Cardiac muscle cell (in vitro differentiated cells and primary cell): ENCODE data around the gene EFL1. TPM values are rescaled to one million over a fixed set of nuclear protein-coding genes. Genes with fewer than 3 reads are reported as not detected.

Experiments used
- DNase-seq, 2 donors: peaks; one replicate each; pipeline versions ENCODE4 v3.0.0 to v3.0.0-alpha.2; 2010 to 2017; ENCODE audit warnings: low read depth in 1 of 2, low spot score in 1 of 2
- H3K27ac ChIP-seq: fragments of 200-600 bp; sonication (generic); 2 replicates; pipeline ENCODE4 v1.5.1; 2016
- H3K27me3 ChIP-seq: fragments of 200-600 bp; sonication (generic); 2 replicates; pipeline ENCODE4 v1.6.0; 2016; ENCODE audit warnings: control low read depth
- H3K36me3 ChIP-seq: fragments of 200-600 bp; sonication (generic); 2 replicates; pipeline ENCODE4 v1.5.1; 2016; ENCODE audit warnings: control low read depth
- H3K4me1 ChIP-seq: fragments of 200-600 bp; sonication (generic); 2 replicates; pipeline ENCODE4 v1.8.1; 2017; ENCODE audit warnings: low read depth, mild to moderate bottlenecking, mixed run types
- H3K4me3 ChIP-seq: fragments of 200-600 bp; sonication (generic); 2 replicates; pipeline ENCODE4 v1.5.1; 2016; ENCODE audit warnings: mild to moderate bottlenecking
- H3K9me3 ChIP-seq: fragments of 200-600 bp; sonication (generic); 2 replicates; pipeline ENCODE4 v1.5.1; 2017; ENCODE audit warnings: low read depth, mild to moderate bottlenecking, control low read depth
- polyA plus RNA-seq: library from polyadenylated mRNA; unstranded; fragments of >200 nt; fragmentation: Nextera tagmentation; extraction: Ambion mirVana; gene quantifications from 2 replicates; pipeline ENCODE4 v1.2.1, GENCODE V29; 2016
- total RNA-seq: library from RNA; depleted of rRNA; stranded (reverse); fragments of >200 nt; gene quantifications from 2 replicates; pipeline ENCODE4 v1.2.3, GENCODE V29; 2016
- TF ChIP-seq, protein P1 (sequence below): IDR thresholded peaks from 2 replicates; pipeline ENCODE4 v1.5.1; 2012; ENCODE audit warnings: low read depth, mild to moderate bottlenecking, low read length

The EFL1 gene
- total and polyA plus RNA-seq, 2 experiments from 2014 or later, result 46.7 to 54.8 TPM

- Histone ChIP-seq H3K4me3 (no peak overlapping the region), H3K36me3 (no peaks in the 10 kb centered on the region), H3K27ac (no peak overlapping the region), H3K4me1 (peaks cover 10% of the 10 kb centered on the region), H3K27me3 (no peaks in the 10 kb centered on the region), H3K9me3 (no peaks in the 10 kb centered on the region)
- TF ChIP-seq, protein P1, sequence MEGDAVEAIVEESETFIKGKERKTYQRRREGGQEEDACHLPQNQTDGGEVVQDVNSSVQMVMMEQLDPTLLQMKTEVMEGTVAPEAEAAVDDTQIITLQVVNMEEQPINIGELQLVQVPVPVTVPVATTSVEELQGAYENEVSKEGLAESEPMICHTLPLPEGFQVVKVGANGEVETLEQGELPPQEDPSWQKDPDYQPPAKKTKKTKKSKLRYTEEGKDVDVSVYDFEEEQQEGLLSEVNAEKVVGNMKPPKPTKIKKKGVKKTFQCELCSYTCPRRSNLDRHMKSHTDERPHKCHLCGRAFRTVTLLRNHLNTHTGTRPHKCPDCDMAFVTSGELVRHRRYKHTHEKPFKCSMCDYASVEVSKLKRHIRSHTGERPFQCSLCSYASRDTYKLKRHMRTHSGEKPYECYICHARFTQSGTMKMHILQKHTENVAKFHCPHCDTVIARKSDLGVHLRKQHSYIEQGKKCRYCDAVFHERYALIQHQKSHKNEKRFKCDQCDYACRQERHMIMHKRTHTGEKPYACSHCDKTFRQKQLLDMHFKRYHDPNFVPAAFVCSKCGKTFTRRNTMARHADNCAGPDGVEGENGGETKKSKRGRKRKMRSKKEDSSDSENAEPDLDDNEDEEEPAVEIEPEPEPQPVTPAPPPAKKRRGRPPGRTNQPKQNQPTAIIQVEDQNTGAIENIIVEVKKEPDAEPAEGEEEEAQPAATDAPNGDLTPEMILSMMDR, result no peak
- no peak for DNase-seq
Observed at GRCh38 chr15:82181371-82181770, 81.2 kb downstream of the EFL1 start.

- TF ChIP-seq, protein P1, result no peak
- H3K27me3 ChIP-seq, result no peaks in the 10 kb centered on the region
- H3K4me3 ChIP-seq, result no peak overlapping the region
- peak in 1 of 2 donors; percentile 60 for DNase-seq
- H3K27ac ChIP-seq, result no peak overlapping the region
- H3K4me1 ChIP-seq, result no peaks in the 10 kb centered on the region
- H3K36me3 ChIP-seq, result no peaks in the 10 kb centered on the region
- H3K9me3 ChIP-seq, result no peaks in the 10 kb centered on the region
Observed at GRCh38 chr15:82178061-82178460, 84.5 kb downstream of the EFL1 start.

- Histone ChIP-seq H3K36me3 (no peaks in the 10 kb centered on the region), H3K27me3 (no peaks in the 10 kb centered on the region)
Observed at GRCh38 chr15:82177291-82178010, 85.1 kb downstream of the EFL1 start.

DNA sequence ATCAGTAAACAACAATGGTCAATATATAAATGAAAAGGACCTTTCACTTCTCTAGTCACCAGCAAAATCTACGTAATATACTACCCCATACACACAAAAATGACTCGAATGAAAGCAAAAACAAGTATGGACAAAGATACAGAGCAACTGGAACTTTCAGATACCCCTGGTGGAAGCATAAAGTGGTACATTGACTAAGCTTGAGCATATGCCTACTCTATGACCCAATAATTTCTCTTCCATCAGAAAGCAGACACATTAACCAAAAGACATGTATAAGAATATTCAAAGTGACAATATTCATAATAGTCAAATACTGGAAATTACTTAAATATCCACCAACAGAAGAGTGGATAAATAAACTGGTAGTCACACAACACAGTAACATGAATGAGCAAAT lies 86.0 kb downstream of the EFL1 start:
- Histone ChIP-seq H3K36me3 (no peaks in the 10 kb centered on the region), H3K27ac (no peak overlapping the region), H3K4me1 (peaks cover 2% of the 10 kb centered on the region), H3K9me3 (no peaks in the 10 kb centered on the region), H3K27me3 (no peaks in the 10 kb centered on the region), H3K4me3 (no peak overlapping the region)
- DNase-seq, result no peak
- TF ChIP-seq, protein P1, result no peak

More at GRCh38 chr15:82177291-82178010, 85.1 kb downstream of the EFL1 start:
- peak in 1 of 2 donors; percentile 66 for DNase-seq
- Histone ChIP-seq H3K27ac (no peak overlapping the region), H3K4me3 (no peak overlapping the region), H3K4me1 (no peaks in the 10 kb centered on the region), H3K9me3 (no peaks in the 10 kb centered on the region)
- TF ChIP-seq, protein P1, result no peak

DNA sequence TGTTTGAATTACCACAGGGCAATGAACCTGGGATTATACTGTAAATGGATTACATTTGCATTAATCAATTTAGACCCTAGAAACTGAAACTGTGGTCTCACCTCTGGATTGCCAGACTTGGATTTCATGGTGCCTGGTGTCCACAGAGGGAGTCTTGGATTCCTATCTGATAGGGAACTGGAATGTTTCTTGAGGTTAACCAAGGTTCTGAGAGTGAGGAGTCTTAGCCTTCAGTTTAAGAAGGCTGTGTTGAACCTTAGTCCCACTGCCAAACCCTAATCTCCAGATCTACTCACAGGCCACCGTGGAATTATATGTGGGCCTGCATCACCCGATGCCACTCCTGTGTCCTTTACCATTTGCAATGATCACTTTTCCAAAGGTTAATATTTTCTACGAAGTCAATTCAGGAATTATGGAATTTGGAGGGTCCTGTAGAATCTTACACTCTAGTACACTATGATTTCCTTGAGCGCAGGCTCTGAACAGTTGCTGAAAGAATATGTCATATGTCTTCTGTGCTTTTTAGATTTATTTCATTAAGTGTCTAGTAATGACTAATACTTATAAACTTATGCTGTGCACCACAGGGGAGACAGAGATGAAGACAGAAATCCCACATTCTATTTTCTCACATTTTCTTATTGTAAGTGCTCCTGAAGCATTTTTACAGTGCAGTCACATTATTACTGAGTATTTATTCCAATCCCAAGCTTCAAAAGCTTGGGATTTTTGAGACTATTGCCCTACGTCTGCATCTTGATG lies 87.9 kb downstream of the EFL1 start:
- H3K27ac ChIP-seq, result no peak overlapping the region
- TF ChIP-seq, protein P1, result no peak

More for the DNA sequence above, 87.9 kb downstream of the EFL1 start:
- Histone ChIP-seq H3K4me3 (no peak overlapping the region), H3K4me1 (peaks cover 9% of the 10 kb centered on the region), H3K9me3 (no peaks in the 10 kb centered on the region), H3K36me3 (no peaks in the 10 kb centered on the region), H3K27me3 (no peaks in the 10 kb centered on the region)
- peak in 1 of 2 donors; percentile 29 for DNase-seq
